Measurements from ENCODE around the gene ARRB1. TPM values are rescaled to one million over a fixed set of nuclear protein-coding genes. Genes with fewer than 3 reads are reported as not detected.

ARRB1 gene
- total RNA-seq, 2 experiments from 2014 or later, result 26.7 to 27.8 TPM

- H3K27me3 ChIP-seq (ENCODE audit: control insufficient read depth in 1 of 2, insufficient read depth in 2 of 2, low read length in 2 of 2), result no peaks in the 10 kb centered on the region
- intact Hi-C loops (cut with DNase I, micrococcal nuclease), result no loop called here
- DNase-seq, result no peak
- Mint-ChIP-seq H3K27ac (no peak overlapping the region), H3K4me3 (no peak overlapping the region), H3K9me3 (no peaks in the 10 kb centered on the region), H3K4me1 (ENCODE audit: low read depth) (no peaks in the 10 kb centered on the region), H3K27me3 (peaks cover 29% of the 10 kb centered on the region), H3K36me3 (ENCODE audit: low read depth) (no peaks in the 10 kb centered on the region)
- H3K36me3 ChIP-seq (ENCODE audit: insufficient read depth, low read length), result no peaks in the 10 kb centered on the region
- H3K4me3 ChIP-seq (ENCODE audit: low read length), result no peak overlapping the region
- TF ChIP-seq CTCF (IDR thresholded peaks at IDR 0.05), result no peak
- CTCF ChIA-PET, result no interaction called here
- H3K9me3 ChIP-seq (ENCODE audit: control insufficient read depth in 1 of 2, insufficient read depth in 1 of 2, low read length in 2 of 2), result no peaks in the 10 kb centered on the region
- ATAC-seq (ENCODE audit: poor library complexity), result no peak
- POLR2A ChIA-PET, result interaction anchor here (1.0 kb wide), 1 partner anchor 86 kb away, joined by 3 read pairs; no protein-coding TSS in a partner anchor
- H3K27ac ChIP-seq (ENCODE audit: low read depth in 1 of 2, low read length in 2 of 2), result no peak overlapping the region
- H3K4me1 ChIP-seq (ENCODE audit: insufficient read depth, low read length), result no peaks in the 10 kb centered on the region
These were observed 122.0 kb downstream of the ARRB1 start for GRCh38 chr11:75229466-75229865.

GRCh38 chr11:75225794-75226193 is 125.7 kb downstream of the ARRB1 start:
- H3K36me3 Mint-ChIP-seq (ENCODE audit: low read depth), result no peaks in the 10 kb centered on the region
- intact Hi-C loops (cut with DNase I, micrococcal nuclease), result no loop called here
- H3K4me1 Mint-ChIP-seq (ENCODE audit: low read depth), result no peaks in the 10 kb centered on the region
- CTCF ChIA-PET, result interaction anchor here (1.7 kb wide), 1 partner anchor 21 kb away, joined by 4 read pairs; no protein-coding TSS in a partner anchor
- H3K27me3 Mint-ChIP-seq, result peaks cover 6% of the 10 kb centered on the region
- TF ChIP-seq CTCF (IDR thresholded peaks at IDR 0.05), result no peak
- no peak overlapping the region for H3K4me3 Mint-ChIP-seq
- no peak overlapping the region for H3K27ac Mint-ChIP-seq
- no peaks in the 10 kb centered on the region for H3K9me3 Mint-ChIP-seq
- POLR2A ChIA-PET, result no interaction called here
- H3K27ac ChIP-seq (ENCODE audit: low read depth in 1 of 2, low read length in 2 of 2), result no peak overlapping the region
- H3K4me3 ChIP-seq (ENCODE audit: low read length), result no peak overlapping the region
- H3K9me3 ChIP-seq (ENCODE audit: control insufficient read depth in 1 of 2, insufficient read depth in 1 of 2, low read length in 2 of 2), result no peaks in the 10 kb centered on the region
- ATAC-seq (ENCODE audit: poor library complexity) (no peak), DNase-seq (no peak)
- H3K27me3 ChIP-seq (ENCODE audit: control insufficient read depth in 1 of 2, insufficient read depth in 2 of 2, low read length in 2 of 2), result no peaks in the 10 kb centered on the region
- no peaks in the 10 kb centered on the region for H3K4me1 ChIP-seq (ENCODE audit: insufficient read depth, low read length)
- H3K36me3 ChIP-seq (ENCODE audit: insufficient read depth, low read length), result no peaks in the 10 kb centered on the region

- H3K27me3 Mint-ChIP-seq, result peaks cover 8% of the 10 kb centered on the region
- no peaks in the 10 kb centered on the region for H3K4me1 Mint-ChIP-seq (ENCODE audit: low read depth)
- H3K27ac Mint-ChIP-seq, result no peak overlapping the region
- H3K36me3 Mint-ChIP-seq (ENCODE audit: low read depth), result no peaks in the 10 kb centered on the region
- Histone ChIP-seq H3K36me3 (ENCODE audit: insufficient read depth, low read length) (no peaks in the 10 kb centered on the region), H3K27ac (ENCODE audit: low read depth in 1 of 2, low read length in 2 of 2) (no peak overlapping the region), H3K9me3 (ENCODE audit: control insufficient read depth in 1 of 2, insufficient read depth in 1 of 2, low read length in 2 of 2) (no peaks in the 10 kb centered on the region), H3K27me3 (ENCODE audit: control insufficient read depth in 1 of 2, insufficient read depth in 2 of 2, low read length in 2 of 2) (no peaks in the 10 kb centered on the region), H3K4me3 (ENCODE audit: low read length) (no peak overlapping the region), H3K4me1 (ENCODE audit: insufficient read depth, low read length) (no peaks in the 10 kb centered on the region)
- H3K4me3 Mint-ChIP-seq, result no peak overlapping the region
- intact Hi-C loops (cut with DNase I, micrococcal nuclease), result no loop called here
- ATAC-seq (ENCODE audit: poor library complexity), result no peak
- no peak for TF ChIP-seq CTCF (IDR thresholded peaks at IDR 0.05)
- no peaks in the 10 kb centered on the region for H3K9me3 Mint-ChIP-seq
- POLR2A ChIA-PET, result no interaction called here
- no peak for DNase-seq
- CTCF ChIA-PET, result no interaction called here
These were observed 127.4 kb downstream of the ARRB1 start for GRCh38 chr11:75223954-75224643.

All from CD4-positive, alpha-beta T cell (primary cell).